Fibroblast of villous mesenchyme (primary cell): Measurements from ENCODE around the gene LRRTM4. TPM values are rescaled to one million over a fixed set of nuclear protein-coding genes. Genes with fewer than 3 reads are reported as not detected.

Experiments used
- DNase-seq: peaks from one replicate; pipeline ENCODE4 v3.0.0-alpha.2; 2010; ENCODE audit warnings: low read depth
- H3K4me3 ChIP-seq: 2 replicates; pipeline ENCODE4 v1.5.1; 2011; ENCODE audit warnings: low read depth, mild to moderate bottlenecking, low read length
- CTCF ChIP-seq: IDR thresholded peaks from 2 replicates; pipeline ENCODE4 v1.5.1; 2012; ENCODE audit warnings: low read depth, mild to moderate bottlenecking, low read length; ENCODE audit not compliant: insufficient read depth
- total RNA-seq: library from RNA; depleted of rRNA; stranded (reverse); fragments of >200 nt; gene quantifications from 2 replicates; pipeline ENCODE4 v1.2.3, GENCODE V29; 2012

LRRTM4 gene
- total RNA-seq, 1 donor: not detected

- TF ChIP-seq CTCF: no peak
- no peak overlapping the region for H3K4me3 ChIP-seq
- no peak for DNase-seq
These were observed 124.4 kb downstream of the LRRTM4 start for GRCh38 chr2:77397763-77398162.

DNA sequence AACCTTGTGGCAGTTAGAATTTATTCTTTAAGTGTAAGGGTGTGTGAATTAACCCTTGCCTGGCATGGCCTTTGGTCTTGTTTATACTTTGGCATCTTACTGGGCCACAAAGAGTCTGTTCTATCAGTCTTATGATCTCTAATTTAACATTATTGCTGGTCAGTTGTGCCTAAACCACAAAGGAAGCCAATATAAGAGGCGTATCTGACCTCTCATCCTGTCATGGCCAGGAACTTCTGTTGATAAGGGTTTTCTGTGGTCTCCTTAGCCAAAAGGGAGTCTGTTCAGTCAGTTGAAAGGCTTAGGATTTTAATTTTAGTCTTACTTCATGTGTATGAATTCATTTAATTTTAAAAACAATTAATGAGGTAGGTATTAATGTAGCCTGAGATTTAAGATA, 127.2 kb downstream of the LRRTM4 start:
- no peak overlapping the region for H3K4me3 ChIP-seq
- no peak for DNase-seq
- TF ChIP-seq CTCF: no peak

DNA sequence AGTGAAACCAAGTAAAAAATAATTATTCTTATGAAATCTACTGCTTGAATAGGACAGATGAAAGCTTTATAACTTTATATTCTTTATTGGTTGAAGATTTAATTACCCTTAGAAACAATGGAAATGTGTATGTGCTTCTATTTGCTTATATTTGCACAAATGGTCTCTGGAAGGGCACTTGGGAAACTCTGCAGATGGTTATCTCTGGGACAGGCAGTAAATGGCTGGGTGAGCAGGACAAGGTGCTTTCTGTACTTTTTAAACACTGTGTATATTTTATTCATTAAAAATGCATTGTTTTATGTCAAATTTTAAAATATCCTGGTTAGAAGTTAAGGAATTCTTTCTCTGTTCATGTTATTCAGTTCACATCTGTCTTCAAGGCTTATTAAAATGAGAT, 131.1 kb downstream of the LRRTM4 start:
- no peak for TF ChIP-seq CTCF
- H3K4me3 ChIP-seq: no peak overlapping the region
- no peak for DNase-seq

DNA sequence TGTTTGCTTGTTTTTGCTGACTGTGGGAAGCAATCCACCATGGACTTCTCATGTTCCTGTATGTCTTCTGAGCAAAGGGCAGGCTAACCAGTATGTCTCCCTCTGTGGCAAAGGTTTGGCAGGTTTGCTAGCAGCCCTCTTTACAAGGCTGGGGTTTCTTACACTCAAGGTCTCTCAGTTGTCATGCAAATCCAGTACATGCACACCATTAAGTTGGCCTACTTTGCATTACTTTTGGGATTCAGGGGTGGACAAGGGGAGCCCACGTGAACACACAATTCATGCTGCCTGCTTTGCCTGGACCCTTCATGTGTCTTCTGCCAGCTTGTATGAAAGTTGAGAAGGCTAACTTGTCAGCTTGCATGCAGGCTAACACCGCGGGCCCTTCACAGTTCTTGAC, 134.9 kb downstream of the LRRTM4 start:
- no peak for DNase-seq
- TF ChIP-seq CTCF: no peak

GRCh38 chr2:77372636-77373035, 149.5 kb downstream of the LRRTM4 start:
- no peak overlapping the region for H3K4me3 ChIP-seq
- DNase-seq: no peak
- TF ChIP-seq CTCF: no peak

More for the DNA sequence above, 134.9 kb downstream of the LRRTM4 start:
- no peak overlapping the region for H3K4me3 ChIP-seq

- H3K4me3 ChIP-seq: no peak overlapping the region
- TF ChIP-seq CTCF: no peak
- no peak for DNase-seq
These were observed 151.7 kb downstream of the LRRTM4 start for GRCh38 chr2:77370511-77370910.

GRCh38 chr2:77363277-77363676, 158.9 kb downstream of the LRRTM4 start:
- DNase-seq: no peak
- H3K4me3 ChIP-seq: no peak overlapping the region
- TF ChIP-seq CTCF: no peak
